Panc1 (cell line): Measurements from ENCODE around the gene HOXB7. TPM values are rescaled to one million over a fixed set of nuclear protein-coding genes. Genes with fewer than 3 reads are reported as not detected.

Experiments
- ATAC-seq: fragments of 200-7000 bp; cut with Tn5 transposase; 2 replicates; pipeline ENCODE4 v1.9.1; 2020; ENCODE audit warnings: mild to moderate bottlenecking, moderate library complexity
- BruUV-seq: library from RNA; stranded (reverse); fragments of 400-500 nt; replicated peaks from 2 replicates; lab custom pipeline; 2021; lab: Mats Ljungman, UMichigan
- CTCF ChIA-PET: fragments of 300-600 bp; sonication (Branson Sonifier 250); formaldehyde crosslinking; loops from one replicate; lab custom pipeline; 2022; ENCODE audit warnings: antibody characterized with exemption; lab: Charles Lee
- POLR2A ChIA-PET: fragments of 300-600 bp; sonication (Branson Sonifier 250); formaldehyde crosslinking; loops from one replicate; lab custom pipeline; 2022; ENCODE audit warnings: antibody characterized with exemption; lab: Charles Lee
- DNase-seq: peaks from one replicate; pipeline ENCODE4 v3.0.0-alpha.2; 2010; ENCODE audit warnings: low read depth, low spot score
- H3K27ac ChIP-seq: 2 replicates; pipeline ENCODE4 v1.5.1; 2011; ENCODE audit warnings: mild to moderate bottlenecking, low read length, inconsistent platforms
- H3K27me3 ChIP-seq: fragments of 200-500 bp; sonication (Bioruptor generic); 2 replicates; pipeline ENCODE4 v1.6.0; 2014; ENCODE audit warnings: low read length, inconsistent platforms; ENCODE audit not compliant: control insufficient read depth, insufficient read depth
- H3K36me3 ChIP-seq: fragments of 200-500 bp; sonication (Bioruptor generic); 2 replicates; pipeline ENCODE4 v1.5.1; 2014; ENCODE audit warnings: inconsistent platforms, mild to moderate bottlenecking, low read length, moderate library complexity; ENCODE audit not compliant: control insufficient read depth, insufficient read depth
- H3K4me1 ChIP-seq: 2 replicates; pipeline ENCODE4 v1.5.1; 2011; ENCODE audit warnings: inconsistent platforms, mild to moderate bottlenecking, low read length, moderate library complexity; ENCODE audit not compliant: control insufficient read depth, insufficient read depth
- H3K4me3 ChIP-seq, 2 experiments: 2 replicates each; pipeline ENCODE4 v1.5.1; 2011 to 2012; ENCODE audit warnings: low read depth in 2 of 2, low read length in 2 of 2, mild to moderate bottlenecking in 2 of 2, inconsistent platforms in 1 of 2, moderate library complexity in 1 of 2
- H3K9me3 ChIP-seq: fragments of 200-500 bp; sonication (Bioruptor generic); 2 replicates; pipeline ENCODE4 v1.5.1; 2014; ENCODE audit warnings: low read depth, mild to moderate bottlenecking, inconsistent platforms, low read length, moderate library complexity; ENCODE audit not compliant: control insufficient read depth, insufficient read depth
- POLR2AphosphoS5 ChIP-seq: IDR thresholded peaks from 2 replicates; pipeline ENCODE4 v1.6.1; 2012; ENCODE audit warnings: mild to moderate bottlenecking, low read depth, low read length, moderate library complexity
- SIN3A ChIP-seq: IDR thresholded peaks from 2 replicates; pipeline ENCODE4 v1.6.1; 2012; ENCODE audit warnings: low read depth, mild to moderate bottlenecking, low read length, moderate library complexity, borderline replicate concordance; ENCODE audit not compliant: insufficient read depth
- TCF7L2 ChIP-seq: IDR thresholded peaks from 2 replicates; pipeline ENCODE4 v1.6.1; 2011; ENCODE audit warnings: mild to moderate bottlenecking, low read depth, low read length, inconsistent platforms
- in situ Hi-C: cut with HindIII; loops from 2 replicates; pipeline ENCODE4 v1.10.0; 2016; ENCODE audit warnings: low sequenced_read_pairs, low pct_unique_long_range_greater_than_20kb
- intact Hi-C: fragments of 100-400 bp; cut with micrococcal nuclease; formaldehyde crosslinking; loops from one replicate; pipeline ENCODE4 v1.10.0; 2022; ENCODE audit not compliant: unreplicated experiment
- total RNA-seq: library from RNA; stranded (reverse); gene quantifications from one replicate; pipeline ENCODE4 v1.2.1, GENCODE V29; 2021; ENCODE audit not compliant: unreplicated experiment
- TF ChIP-seq, protein P1 (sequence below): fragments of 450-650 bp; IDR thresholded peaks from 2 replicates; pipeline ENCODE4 v1.5.1; 2017; ENCODE audit warnings: mild to moderate bottlenecking
- TF ChIP-seq, protein P2 (sequence below), 2 experiments: IDR thresholded peaks; 2 replicates each; pipeline ENCODE4 v1.6.1; 2011 to 2012; ENCODE audit warnings: low read depth in 2 of 2, control low read depth in 1 of 2, low read length in 1 of 2, mild to moderate bottlenecking in 1 of 2, moderate library complexity in 1 of 2; ENCODE audit not compliant: insufficient read depth in 1 of 2

Gene HOXB7
- total RNA-seq, 1 experiment from 2014 or later = 44.0 TPM

DNA sequence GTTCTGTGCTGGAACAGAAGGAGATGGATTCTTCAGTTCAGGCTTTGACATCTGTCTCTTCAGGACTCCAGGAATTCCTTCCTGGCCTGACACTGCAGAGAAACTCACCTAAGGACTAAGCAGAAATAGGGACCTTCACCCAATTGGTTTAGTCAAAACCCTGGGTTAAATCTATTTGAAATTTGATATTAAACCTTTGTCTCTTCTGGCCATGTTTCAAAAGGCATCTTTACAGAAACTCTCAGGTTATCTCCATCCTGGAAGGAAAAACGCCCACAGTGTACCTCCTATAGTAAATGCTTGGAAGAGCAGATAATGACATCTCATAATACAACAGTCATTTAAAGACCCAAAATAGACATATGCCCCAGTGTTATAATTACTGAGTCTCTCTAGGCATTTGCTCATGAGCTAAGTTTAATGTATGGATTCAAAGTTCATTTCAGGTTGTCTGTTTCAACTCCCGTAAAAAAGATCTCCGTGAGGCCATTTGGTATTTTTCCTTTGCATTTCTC is 27.1 kb downstream of the HOXB7 start:
- no peak for DNase-seq
- Histone ChIP-seq H3K27ac (peak overlapping the region; percentile 99), H3K27me3 (no peaks in the 10 kb centered on the region), H3K9me3 (no peaks in the 10 kb centered on the region), H3K4me1 (peaks cover 76% of the 10 kb centered on the region), H3K4me3 (peak overlapping the region; percentile 70 to 99), H3K36me3 (no peaks in the 10 kb centered on the region)
- in situ Hi-C loops (no loop called here), intact Hi-C loops (no loop called here)
- CTCF ChIA-PET = interaction anchor here (1.6 kb wide), 1 partner anchor 321 kb away, joined by 4 read pairs; no protein-coding TSS in a partner anchor
- POLR2A ChIA-PET = interaction anchor here (1.4 kb wide), 1 partner anchor 10 kb away, joined by 3 read pairs; the partner anchor contains the start of gene HOXB5
- no TSS peak for BruUV-seq
- no peak for ATAC-seq
- TF ChIP-seq, protein P1, sequence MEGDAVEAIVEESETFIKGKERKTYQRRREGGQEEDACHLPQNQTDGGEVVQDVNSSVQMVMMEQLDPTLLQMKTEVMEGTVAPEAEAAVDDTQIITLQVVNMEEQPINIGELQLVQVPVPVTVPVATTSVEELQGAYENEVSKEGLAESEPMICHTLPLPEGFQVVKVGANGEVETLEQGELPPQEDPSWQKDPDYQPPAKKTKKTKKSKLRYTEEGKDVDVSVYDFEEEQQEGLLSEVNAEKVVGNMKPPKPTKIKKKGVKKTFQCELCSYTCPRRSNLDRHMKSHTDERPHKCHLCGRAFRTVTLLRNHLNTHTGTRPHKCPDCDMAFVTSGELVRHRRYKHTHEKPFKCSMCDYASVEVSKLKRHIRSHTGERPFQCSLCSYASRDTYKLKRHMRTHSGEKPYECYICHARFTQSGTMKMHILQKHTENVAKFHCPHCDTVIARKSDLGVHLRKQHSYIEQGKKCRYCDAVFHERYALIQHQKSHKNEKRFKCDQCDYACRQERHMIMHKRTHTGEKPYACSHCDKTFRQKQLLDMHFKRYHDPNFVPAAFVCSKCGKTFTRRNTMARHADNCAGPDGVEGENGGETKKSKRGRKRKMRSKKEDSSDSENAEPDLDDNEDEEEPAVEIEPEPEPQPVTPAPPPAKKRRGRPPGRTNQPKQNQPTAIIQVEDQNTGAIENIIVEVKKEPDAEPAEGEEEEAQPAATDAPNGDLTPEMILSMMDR = no peak
- TF ChIP-seq, protein P2, sequence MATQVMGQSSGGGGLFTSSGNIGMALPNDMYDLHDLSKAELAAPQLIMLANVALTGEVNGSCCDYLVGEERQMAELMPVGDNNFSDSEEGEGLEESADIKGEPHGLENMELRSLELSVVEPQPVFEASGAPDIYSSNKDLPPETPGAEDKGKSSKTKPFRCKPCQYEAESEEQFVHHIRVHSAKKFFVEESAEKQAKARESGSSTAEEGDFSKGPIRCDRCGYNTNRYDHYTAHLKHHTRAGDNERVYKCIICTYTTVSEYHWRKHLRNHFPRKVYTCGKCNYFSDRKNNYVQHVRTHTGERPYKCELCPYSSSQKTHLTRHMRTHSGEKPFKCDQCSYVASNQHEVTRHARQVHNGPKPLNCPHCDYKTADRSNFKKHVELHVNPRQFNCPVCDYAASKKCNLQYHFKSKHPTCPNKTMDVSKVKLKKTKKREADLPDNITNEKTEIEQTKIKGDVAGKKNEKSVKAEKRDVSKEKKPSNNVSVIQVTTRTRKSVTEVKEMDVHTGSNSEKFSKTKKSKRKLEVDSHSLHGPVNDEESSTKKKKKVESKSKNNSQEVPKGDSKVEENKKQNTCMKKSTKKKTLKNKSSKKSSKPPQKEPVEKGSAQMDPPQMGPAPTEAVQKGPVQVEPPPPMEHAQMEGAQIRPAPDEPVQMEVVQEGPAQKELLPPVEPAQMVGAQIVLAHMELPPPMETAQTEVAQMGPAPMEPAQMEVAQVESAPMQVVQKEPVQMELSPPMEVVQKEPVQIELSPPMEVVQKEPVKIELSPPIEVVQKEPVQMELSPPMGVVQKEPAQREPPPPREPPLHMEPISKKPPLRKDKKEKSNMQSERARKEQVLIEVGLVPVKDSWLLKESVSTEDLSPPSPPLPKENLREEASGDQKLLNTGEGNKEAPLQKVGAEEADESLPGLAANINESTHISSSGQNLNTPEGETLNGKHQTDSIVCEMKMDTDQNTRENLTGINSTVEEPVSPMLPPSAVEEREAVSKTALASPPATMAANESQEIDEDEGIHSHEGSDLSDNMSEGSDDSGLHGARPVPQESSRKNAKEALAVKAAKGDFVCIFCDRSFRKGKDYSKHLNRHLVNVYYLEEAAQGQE (IDR thresholded peaks at IDR 0.05; ENCODE audit: insufficient read depth in 1 of 2, low read depth in 2 of 2, low read length in 1 of 2) = no peak
- TF ChIP-seq TCF7L2 = no peak
- no peak for TF ChIP-seq POLR2AphosphoS5
- TF ChIP-seq SIN3A = no peak

DNA sequence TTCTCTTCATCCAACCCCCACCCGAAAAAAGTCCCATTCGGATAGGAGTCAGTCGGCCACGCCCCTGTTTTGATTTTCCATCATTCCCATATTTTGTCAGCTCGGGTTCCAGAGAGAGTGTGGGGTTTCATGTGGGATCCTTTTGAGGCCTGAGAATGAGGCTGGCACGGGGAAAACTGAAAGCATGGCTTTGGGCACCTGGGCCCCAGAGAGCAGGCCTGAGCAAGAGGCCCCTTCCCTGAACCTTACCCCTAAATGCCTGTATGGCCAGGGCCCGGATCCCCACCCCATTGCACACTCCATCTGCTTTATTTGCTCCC is 28.1 kb downstream of the HOXB7 start:
- no peak for ATAC-seq

More for the DNA sequence above, 28.1 kb downstream of the HOXB7 start:
- in situ Hi-C loops = no loop called here
- H3K36me3 ChIP-seq = no peaks in the 10 kb centered on the region
- intact Hi-C loops = no loop called here
- no peaks in the 10 kb centered on the region for H3K9me3 ChIP-seq
- no peak for DNase-seq
- ChIA-PET CTCF (interaction anchor here (0.6 to 1.6 kb wide), 3 partner anchors 320 to 416 kb away, joined by 3 to 6 read pairs (median 4); no protein-coding TSS in a partner anchor), POLR2A (interaction anchor here (0.7 to 0.8 kb wide), 3 partner anchors 13 to 625 kb away, joined by 3 to 4 read pairs (median 4); partner anchors contain the start of gene PRR15L)
- peak overlapping the region; percentile 99 for H3K27ac ChIP-seq
- TF ChIP-seq, protein P1 = no peak
- TF ChIP-seq TCF7L2 (no peak), SIN3A (no peak), POLR2AphosphoS5 (no peak)
- TF ChIP-seq, protein P2 (IDR thresholded peaks at IDR 0.05; ENCODE audit: insufficient read depth in 1 of 2, low read depth in 2 of 2, low read length in 1 of 2) = no peak
- H3K4me3 ChIP-seq = peak overlapping the region; percentile 70 to 99
- H3K4me1 ChIP-seq = peaks cover 66% of the 10 kb centered on the region
- no peaks in the 10 kb centered on the region for H3K27me3 ChIP-seq
- BruUV-seq = TSS peak; percentile 54
